GM23248 (cell line): Measurements from ENCODE around the gene STMP1.

ENCODE experiments used
- EZH2 ChIP-seq: fragments of 200-600 bp; sonication (generic); IDR thresholded peaks from 2 replicates; pipeline ENCODE4 v1.6.1; 2018; ENCODE audit warnings: antibody characterized with exemption, mild to moderate bottlenecking; ENCODE audit not compliant: insufficient read depth, poor library complexity, severe bottlenecking
- EZH2phosphoT487 ChIP-seq: fragments of 200-600 bp; sonication (generic); IDR thresholded peaks from 2 replicates; pipeline ENCODE4 v1.6.1; 2018; ENCODE audit warnings: antibody characterized with exemption, moderate library complexity, mild to moderate bottlenecking, low read depth; ENCODE audit not compliant: insufficient read depth

- TF ChIP-seq EZH2: no peak
- TF ChIP-seq EZH2phosphoT487: no peak
Observed at GRCh38 chr7:135665042-135665441, 2.7 kb downstream of the STMP1 start.
